H1 (cell line): ENCODE data around the gene IFNK. TPM values are rescaled to one million over a fixed set of nuclear protein-coding genes. Genes with fewer than 3 reads are reported as not detected.

Experiments used
- BCL11A ChIP-seq, 2 experiments: IDR thresholded peaks; one replicate each; pipeline ENCODE4 v1.6.1; 2011; ENCODE audit warnings: low read depth in 2 of 2, low read length in 2 of 2, mild to moderate bottlenecking in 2 of 2
- BRCA1 ChIP-seq: IDR thresholded peaks from 2 replicates; pipeline ENCODE4 v1.6.1; 2012; ENCODE audit warnings: low read depth, low read length, improper control_type of control experiment
- CBX8 ChIP-seq: fragments of 300-800, 300-1000 bp; sonication (generic); IDR thresholded peaks from 2 replicates; pipeline ENCODE4 v1.7.1; 2016; ENCODE audit warnings: low read depth, low read length, borderline replicate concordance
- CHD2 ChIP-seq: IDR thresholded peaks from 2 replicates; pipeline ENCODE4 v1.6.1; 2012; ENCODE audit warnings: low read length, improper control_type of control experiment
- CREB1 ChIP-seq: IDR thresholded peaks from 2 replicates; pipeline ENCODE4 v1.6.1; 2012; ENCODE audit warnings: inconsistent platforms
- EGR1 ChIP-seq: IDR thresholded peaks from 2 replicates; pipeline ENCODE4 v1.6.1; 2011; ENCODE audit warnings: low read depth, low read length, borderline replicate concordance
- EP300 ChIP-seq, 2 experiments: IDR thresholded peaks; 1 replicate in 1 of 2; 2 replicates in 1 of 2; pipeline ENCODE4 v1.6.1; 2011 to 2012; ENCODE audit warnings: low read depth in 2 of 2, low read length in 2 of 2, mild to moderate bottlenecking in 2 of 2, borderline replicate concordance in 1 of 2, inconsistent platforms in 1 of 2, moderate library complexity in 1 of 2
- HDAC2 ChIP-seq, 2 experiments: fragments of 300-600 bp in 1 of 2; sonication (generic) in 1 of 2; IDR thresholded peaks; 2 replicates each; pipeline ENCODE4 v1.6.1; 2011 to 2012; ENCODE audit warnings: low read depth in 2 of 2, low read length in 2 of 2, mild to moderate bottlenecking in 2 of 2, moderate library complexity in 2 of 2, borderline replicate concordance in 1 of 2, inconsistent platforms in 1 of 2
- MAFK ChIP-seq: IDR thresholded peaks from 2 replicates; pipeline ENCODE4 v1.6.1; 2012; ENCODE audit warnings: low read depth, mild to moderate bottlenecking, improper control_type of control experiment, low read length
- MAX ChIP-seq: IDR thresholded peaks from 2 replicates; pipeline ENCODE4 v1.6.1; 2012; ENCODE audit warnings: inconsistent platforms
- NRF1 ChIP-seq: IDR thresholded peaks from 2 replicates; pipeline ENCODE4 v1.6.1; 2011; ENCODE audit warnings: mild to moderate bottlenecking, low read depth, low read length, improper control_type of control experiment
- PHF8 ChIP-seq: fragments of 200-600 bp; sonication (generic); conservative IDR thresholded peaks from 2 replicates; pipeline ENCODE4 v1.7.1; 2012; ENCODE audit warnings: low read depth, mild to moderate bottlenecking, inconsistent platforms, low read length, moderate library complexity
- POLR2A ChIP-seq, 2 experiments: IDR thresholded peaks; 1 replicate in 1 of 2; 2 replicates in 1 of 2; pipeline ENCODE4 v1.6.1; 2011; ENCODE audit warnings: low read depth in 2 of 2, low read length in 2 of 2, mild to moderate bottlenecking in 2 of 2; ENCODE audit errors: control extremely low read depth in 1 of 2
- POLR2AphosphoS5 ChIP-seq: IDR thresholded peaks from 2 replicates; pipeline ENCODE4 v1.6.1; 2011; ENCODE audit warnings: low read depth, low read length
- POU5F1 ChIP-seq: IDR thresholded peaks from 2 replicates; pipeline ENCODE4 v1.6.1; 2011; ENCODE audit warnings: low read depth, mild to moderate bottlenecking, low read length, moderate library complexity
- RFX5 ChIP-seq: IDR thresholded peaks from 2 replicates; pipeline ENCODE4 v1.6.1; 2011; ENCODE audit warnings: low read depth, low read length, improper control_type of control experiment, borderline replicate concordance
- RNF2 ChIP-seq: fragments of 200-900, 300-1000 bp; sonication (generic); IDR thresholded peaks from 2 replicates; pipeline ENCODE4 v1.7.1; 2016; ENCODE audit warnings: borderline replicate concordance, low read depth, mild to moderate bottlenecking, antibody characterized with exemption, low read length; ENCODE audit not compliant: poor library complexity, severe bottlenecking; ENCODE audit errors: missing control alignments
- RXRA ChIP-seq: IDR thresholded peaks from 2 replicates; pipeline ENCODE4 v1.6.1; 2011; ENCODE audit warnings: low read depth, mild to moderate bottlenecking, low read length, moderate library complexity; ENCODE audit not compliant: insufficient read depth
- SAP30 ChIP-seq: fragments of 300-600 bp; sonication (generic); IDR thresholded peaks from 2 replicates; pipeline ENCODE4 v1.7.1; 2012; ENCODE audit warnings: low read length, moderate library complexity, mild to moderate bottlenecking, inconsistent platforms; ENCODE audit not compliant: insufficient read depth, insufficient replicate concordance
- SIN3A ChIP-seq, 2 experiments: IDR thresholded peaks in 1 of 2; conservative IDR thresholded peaks in 1 of 2; 2 replicates each; pipeline ENCODE4 v1.6.1; 2011 to 2012; ENCODE audit warnings: low read length in 2 of 2, improper control_type of control experiment in 1 of 2, low read depth in 1 of 2, mild to moderate bottlenecking in 1 of 2
- SP4 ChIP-seq: IDR thresholded peaks from 2 replicates; pipeline ENCODE4 v1.6.1; 2012; ENCODE audit warnings: low read length, inconsistent platforms
- TAF1 ChIP-seq: IDR thresholded peaks from 2 replicates; pipeline ENCODE4 v1.6.1; 2011; ENCODE audit warnings: mild to moderate bottlenecking, low read depth, low read length
- TAF7 ChIP-seq: optimal IDR thresholded peaks from 2 replicates; pipeline ENCODE3; 2011; ENCODE audit warnings: low read depth, mild to moderate bottlenecking, inconsistent platforms, low read length, moderate library complexity, borderline replicate concordance
- polyA plus RNA-seq, 7 experiments: library from polyadenylated mRNA; depleted of rRNA in 3 of 7; stranded (reverse) in 5 of 7; unstranded in 2 of 7; fragments of >200 nt in 5 of 7; fragments of 200-250 nt in 2 of 7; gene quantifications; 1 replicate in 5 of 7; 2 replicates in 1 of 7; 4 replicates in 1 of 7; pipeline versions ENCODE4 v1.2.1 to v1.2.3, GENCODE V29; 2011 to 2013; ENCODE audit warnings: missing spikeins in 2 of 7, mixed read lengths in 2 of 7
- total RNA-seq: library from RNA; stranded (reverse); fragmentation: NEBNext Ultra II Directional; extraction: Animal tissue kit (Norgen Biotek cat#: 25700); gene quantifications from 2 replicates; pipeline ENCODE4 v1.2.1, GENCODE V29; 2021

Gene IFNK
- total and polyA plus RNA-seq, 2 of the 8 experiments (the other 6 are each of a cell fraction or from before 2014, with no cell fraction given) = not detected

- peak; percentile 79 for TF ChIP-seq PHF8
- peak; percentile 96 for TF ChIP-seq EGR1
- TF ChIP-seq BRCA1 = peak; percentile 39; the same call in 1 of the 2 replicates
- no peak for TF ChIP-seq POU5F1
- peak; percentile 93 for TF ChIP-seq POLR2AphosphoS5
- TF ChIP-seq POLR2A (IDR thresholded peaks at IDR 0.05; ENCODE audit: control extremely low read depth in 1 of 2, low read depth in 2 of 2, low read length in 2 of 2) = peak; percentile 71 to 91
- TF ChIP-seq CBX8 = no peak
- TF ChIP-seq SAP30 = peak; percentile 73
- no peak for TF ChIP-seq NRF1
- TF ChIP-seq TAF7 = peak; percentile 74
- peak; percentile 73 for TF ChIP-seq SP4
- TF ChIP-seq EP300 (IDR thresholded peaks at IDR 0.05; ENCODE audit: borderline replicate concordance in 1 of 2, low read depth in 2 of 2, low read length in 2 of 2) = 0 out of 3 replicates have a peak, but pooled peaks of 1 of the 2 experiments have one; percentile 35
- TF ChIP-seq MAX = peak; percentile 85
- TF ChIP-seq SIN3A (conservative IDR thresholded peaks at IDR 0.05 in 1 of 2, IDR thresholded peaks at IDR 0.05 in 1 of 2; ENCODE audit: low read depth in 1 of 2, low read length in 2 of 2) = peak in 1 of 2 experiments; percentile 91; a peak in 2 of 4 replicates
- TF ChIP-seq HDAC2 (IDR thresholded peaks at IDR 0.05; ENCODE audit: borderline replicate concordance in 1 of 2, low read depth in 2 of 2, low read length in 2 of 2) = peak in 1 of 2 experiments; percentile 19; a peak in 1 of 4 replicates
- TF ChIP-seq CHD2 = peak; percentile 73
- TF ChIP-seq TAF1 = peak; percentile 92
- peak; percentile 99 for TF ChIP-seq CREB1
- TF ChIP-seq MAFK = no peak
- TF ChIP-seq RFX5 = no peak
- no peak for TF ChIP-seq RXRA
- no peak for TF ChIP-seq BCL11A (IDR thresholded peaks at IDR 0.05; ENCODE audit: low read depth in 2 of 2, low read length in 2 of 2)
- TF ChIP-seq RNF2 = no peak
Measured at GRCh38 chr9:27573634-27574590, 49.8 kb downstream of the IFNK start (continued).
